ENCODE data around the gene IFT25.
"Not testable (repeated sequence)": the region's sequence is repeated elsewhere in the genome, so short reads cannot be mapped to it uniquely, and the experiment has no call there.

IFT25 gene

GRCh38 chr1:53889304-53890298 is 55.9 kb downstream of the IFT25 start, which contains the start of gene YIPF1:
Gene YIPF1 (minus strand): TSS chr1:53889797. CDS start chr1:53888937, 860 bp downstream.
- peak; percentile 86 for DNase-seq (ENCODE audit: low read depth)

- no peak for DNase-seq (ENCODE audit: low read depth)
Measured at GRCh38 chr1:53888681-53889080, 56.8 kb downstream of the IFT25 start.

- DNase-seq (ENCODE audit: low read depth), result not testable (repeated sequence)
Measured at GRCh38 chr1:53883600-53883999, 61.9 kb downstream of the IFT25 start.

DNA sequence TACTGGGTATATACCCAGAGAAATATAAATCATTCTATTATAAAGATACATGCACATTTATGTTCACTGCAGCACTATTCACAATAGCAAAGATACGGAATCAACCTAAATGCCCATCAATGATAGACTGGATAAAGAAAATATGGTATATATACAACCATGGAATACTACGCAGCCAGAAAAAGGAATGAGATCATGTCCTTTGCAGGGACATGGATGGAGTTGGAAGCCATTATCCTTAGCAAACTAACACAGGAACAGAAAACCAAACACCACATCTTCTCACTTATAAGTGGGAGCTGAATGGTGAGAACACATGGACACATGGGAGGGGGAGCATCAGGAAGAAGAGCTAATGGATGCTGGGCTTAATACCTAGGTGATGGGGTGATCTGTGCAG is 63.6 kb downstream of the IFT25 start:
- DNase-seq (ENCODE audit: low read depth), result not testable (repeated sequence)

- DNase-seq (ENCODE audit: low read depth), result no peak
Measured at GRCh38 chr1:53878492-53879105, 66.9 kb downstream of the IFT25 start.

- not testable (repeated sequence) for DNase-seq (ENCODE audit: low read depth)
Measured at GRCh38 chr1:53875150-53875549, 70.3 kb downstream of the IFT25 start.

DNA sequence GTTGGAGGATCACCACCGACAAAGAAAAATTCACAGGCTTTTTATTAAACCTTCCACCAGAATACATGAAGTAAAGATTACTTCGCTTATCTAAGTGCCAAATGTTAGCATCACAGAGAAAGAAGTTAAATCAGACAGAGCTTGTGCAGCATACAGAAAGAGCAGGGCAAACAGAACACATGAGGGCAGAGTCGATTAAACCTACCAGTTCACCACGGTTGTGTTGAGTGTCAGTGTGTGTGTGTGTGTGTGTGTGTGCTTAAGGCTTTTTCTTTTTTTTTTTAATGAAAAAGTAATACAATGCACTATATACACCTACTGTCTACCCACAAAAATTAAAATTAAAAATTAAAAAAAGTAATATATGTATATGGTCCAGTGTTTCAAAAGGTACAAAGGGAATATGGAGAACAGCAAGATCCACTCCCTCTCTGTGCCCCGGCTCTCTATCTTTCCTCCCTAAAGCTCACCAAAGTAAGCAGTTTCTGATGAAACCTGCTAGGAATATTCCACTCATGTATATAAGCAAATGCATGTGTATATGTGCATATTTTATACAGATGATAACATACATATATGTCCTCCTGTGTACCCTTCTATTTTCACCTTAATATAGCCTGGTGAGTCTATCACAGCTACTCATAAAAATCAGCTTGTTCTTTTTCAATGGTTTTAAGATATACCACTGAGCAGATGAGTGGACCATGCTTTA is 73.6 kb downstream of the IFT25 start:
- no peak for DNase-seq (ENCODE audit: low read depth)

All from activated T-cell treated with anti-CD3 and anti-CD28 coated beads for 48 hours (primary cell).